Astrocyte (in vitro differentiated cells and primary cell): ENCODE measurements around the gene BPHL.

Experiments used
- EZH2 ChIP-seq: IDR thresholded peaks from 2 replicates; pipeline ENCODE4 v1.6.1; 2012; ENCODE audit warnings: mild to moderate bottlenecking, low read length, inconsistent platforms; ENCODE audit not compliant: insufficient read depth
- TF ChIP-seq, protein P1 (sequence below): IDR thresholded peaks from 2 replicates; pipeline ENCODE4 v1.5.1; 2011; ENCODE audit warnings: low read depth, mild to moderate bottlenecking, inconsistent platforms, low read length, moderate library complexity; ENCODE audit not compliant: insufficient read depth

DNA sequence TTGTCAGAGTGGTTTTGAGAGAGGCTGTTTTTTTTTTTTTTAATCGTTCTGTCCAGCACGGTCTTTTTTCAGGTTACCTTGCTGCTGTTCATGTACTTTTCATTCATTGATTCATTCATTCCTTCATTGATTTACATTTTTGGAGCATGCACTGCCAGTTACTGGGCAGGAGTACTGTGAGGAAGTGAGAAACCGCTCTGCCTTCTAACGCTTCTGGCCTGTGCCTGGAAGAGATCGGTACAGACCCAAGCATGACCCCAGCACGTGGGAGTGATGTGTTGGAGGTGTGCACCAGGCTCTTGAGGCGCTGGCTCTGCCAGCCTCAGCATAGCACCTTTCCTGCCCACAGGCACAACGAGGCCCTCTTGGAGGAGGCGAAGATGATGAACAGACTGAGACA lies 41.1 kb upstream of the BPHL start:
- TF ChIP-seq, protein P1, sequence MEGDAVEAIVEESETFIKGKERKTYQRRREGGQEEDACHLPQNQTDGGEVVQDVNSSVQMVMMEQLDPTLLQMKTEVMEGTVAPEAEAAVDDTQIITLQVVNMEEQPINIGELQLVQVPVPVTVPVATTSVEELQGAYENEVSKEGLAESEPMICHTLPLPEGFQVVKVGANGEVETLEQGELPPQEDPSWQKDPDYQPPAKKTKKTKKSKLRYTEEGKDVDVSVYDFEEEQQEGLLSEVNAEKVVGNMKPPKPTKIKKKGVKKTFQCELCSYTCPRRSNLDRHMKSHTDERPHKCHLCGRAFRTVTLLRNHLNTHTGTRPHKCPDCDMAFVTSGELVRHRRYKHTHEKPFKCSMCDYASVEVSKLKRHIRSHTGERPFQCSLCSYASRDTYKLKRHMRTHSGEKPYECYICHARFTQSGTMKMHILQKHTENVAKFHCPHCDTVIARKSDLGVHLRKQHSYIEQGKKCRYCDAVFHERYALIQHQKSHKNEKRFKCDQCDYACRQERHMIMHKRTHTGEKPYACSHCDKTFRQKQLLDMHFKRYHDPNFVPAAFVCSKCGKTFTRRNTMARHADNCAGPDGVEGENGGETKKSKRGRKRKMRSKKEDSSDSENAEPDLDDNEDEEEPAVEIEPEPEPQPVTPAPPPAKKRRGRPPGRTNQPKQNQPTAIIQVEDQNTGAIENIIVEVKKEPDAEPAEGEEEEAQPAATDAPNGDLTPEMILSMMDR = no peak
- TF ChIP-seq EZH2 = no peak
